ENCODE results near the gene TBC1D22A.

DNA sequence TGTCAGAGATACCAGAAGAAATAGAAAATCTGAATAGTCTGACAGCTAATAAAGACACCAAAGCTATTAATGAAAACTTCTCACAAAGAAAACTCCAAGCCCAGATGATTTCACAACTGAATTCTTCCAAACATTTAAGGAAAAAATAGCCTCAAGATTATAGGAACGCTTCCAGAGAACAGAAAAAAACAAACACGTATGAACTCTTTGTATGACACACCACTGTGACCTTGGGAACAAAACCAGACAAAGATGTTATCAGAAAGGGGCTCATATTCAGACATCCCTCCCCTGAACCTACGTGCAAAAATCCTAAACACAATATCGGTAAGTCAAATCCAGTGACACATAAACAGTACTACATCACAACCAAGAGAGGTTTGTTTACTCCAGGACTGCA, 47.9 kb upstream of the TBC1D22A start:
- TF ChIP-seq POLR2A (IDR thresholded peaks at IDR 0.05) (no peak), EP300 (IDR thresholded peaks at IDR 0.05) (no peak)
